ENCODE data around the gene FGF1. TPM values are rescaled to one million over a fixed set of nuclear protein-coding genes. Genes with fewer than 3 reads are reported as not detected.

The FGF1 gene
- total RNA-seq, 2 experiments from 2014 or later = not detected

- Mint-ChIP-seq H3K36me3 (ENCODE audit: low read depth) (no peaks in the 10 kb centered on the region), H3K9me3 (no peaks in the 10 kb centered on the region), H3K27ac (no peak overlapping the region), H3K27me3 (no peaks in the 10 kb centered on the region), H3K4me3 (no peak overlapping the region), H3K4me1 (ENCODE audit: low read depth) (no peaks in the 10 kb centered on the region)
- TF ChIP-seq CTCF (IDR thresholded peaks at IDR 0.05) = no peak
- DNase-seq (no peak), ATAC-seq (ENCODE audit: poor library complexity) (no peak)
- Histone ChIP-seq H3K9me3 (ENCODE audit: control insufficient read depth in 1 of 2, insufficient read depth in 1 of 2, low read length in 2 of 2) (no peaks in the 10 kb centered on the region), H3K4me3 (ENCODE audit: low read length) (no peak overlapping the region), H3K4me1 (ENCODE audit: insufficient read depth, low read length) (no peaks in the 10 kb centered on the region), H3K36me3 (ENCODE audit: insufficient read depth, low read length) (no peaks in the 10 kb centered on the region), H3K27me3 (ENCODE audit: control insufficient read depth in 1 of 2, insufficient read depth in 2 of 2, low read length in 2 of 2) (no peaks in the 10 kb centered on the region), H3K27ac (ENCODE audit: low read depth in 1 of 2, low read length in 2 of 2) (no peak overlapping the region)
- POLR2A ChIA-PET = no interaction called here
- intact Hi-C loops (cut with DNase I, micrococcal nuclease) = no loop called here
- CTCF ChIA-PET = interaction anchor here (1.2 kb wide), 1 partner anchor 43 kb away, joined by 3 read pairs; no protein-coding TSS in a partner anchor
Measured at GRCh38 chr5:142669477-142669876, 16.4 kb downstream of the FGF1 start.

DNA sequence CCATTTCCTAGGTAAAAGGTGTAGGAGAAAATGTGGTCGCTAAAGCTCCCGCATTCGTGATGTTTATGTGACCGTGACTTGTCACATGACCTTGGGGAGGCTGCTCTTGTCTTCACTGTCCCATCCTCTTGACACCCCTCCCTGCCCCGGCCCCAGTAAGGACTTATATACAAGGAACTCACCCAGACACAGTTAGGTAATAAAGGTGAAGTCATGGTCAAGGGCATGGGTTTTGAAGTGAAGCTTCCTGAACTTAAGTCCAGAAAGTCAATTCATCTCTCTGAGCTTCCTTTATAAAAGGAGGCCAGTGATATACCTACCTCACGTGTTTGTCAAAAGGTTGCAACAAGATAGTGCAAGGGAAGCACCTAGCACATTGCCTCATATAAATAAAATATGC, 17.6 kb downstream of the FGF1 start:
- no peak for ATAC-seq (ENCODE audit: poor library complexity)
- ChIA-PET POLR2A (no interaction called here), CTCF (no interaction called here)
- no peaks in the 10 kb centered on the region for H3K4me1 Mint-ChIP-seq (ENCODE audit: low read depth)
- H3K9me3 ChIP-seq (ENCODE audit: control insufficient read depth in 1 of 2, insufficient read depth in 1 of 2, low read length in 2 of 2) = no peaks in the 10 kb centered on the region
- H3K27me3 ChIP-seq (ENCODE audit: control insufficient read depth in 1 of 2, insufficient read depth in 2 of 2, low read length in 2 of 2) = no peaks in the 10 kb centered on the region
- no peaks in the 10 kb centered on the region for H3K4me1 ChIP-seq (ENCODE audit: insufficient read depth, low read length)
- intact Hi-C loops (cut with DNase I, micrococcal nuclease) = no loop called here
- H3K9me3 Mint-ChIP-seq = no peaks in the 10 kb centered on the region
- no peak for DNase-seq
- no peak for TF ChIP-seq CTCF (IDR thresholded peaks at IDR 0.05)
- no peak overlapping the region for H3K4me3 ChIP-seq (ENCODE audit: low read length)
- H3K27ac ChIP-seq (ENCODE audit: low read depth in 1 of 2, low read length in 2 of 2) = no peak overlapping the region
- H3K36me3 ChIP-seq (ENCODE audit: insufficient read depth, low read length) = no peaks in the 10 kb centered on the region
- H3K36me3 Mint-ChIP-seq (ENCODE audit: low read depth) = no peaks in the 10 kb centered on the region
- H3K27ac Mint-ChIP-seq = no peak overlapping the region
- H3K4me3 Mint-ChIP-seq = no peak overlapping the region
- peaks cover 5% of the 10 kb centered on the region for H3K27me3 Mint-ChIP-seq

GRCh38 chr5:142667831-142668230, 18.1 kb downstream of the FGF1 start:
- CTCF ChIA-PET = no interaction called here
- no peaks in the 10 kb centered on the region for H3K4me1 Mint-ChIP-seq (ENCODE audit: low read depth)
- intact Hi-C loops (cut with DNase I, micrococcal nuclease) = no loop called here
- Histone ChIP-seq H3K4me3 (ENCODE audit: low read length) (no peak overlapping the region), H3K9me3 (ENCODE audit: control insufficient read depth in 1 of 2, insufficient read depth in 1 of 2, low read length in 2 of 2) (no peaks in the 10 kb centered on the region), H3K36me3 (ENCODE audit: insufficient read depth, low read length) (no peaks in the 10 kb centered on the region), H3K27me3 (ENCODE audit: control insufficient read depth in 1 of 2, insufficient read depth in 2 of 2, low read length in 2 of 2) (no peaks in the 10 kb centered on the region), H3K4me1 (ENCODE audit: insufficient read depth, low read length) (no peaks in the 10 kb centered on the region), H3K27ac (ENCODE audit: low read depth in 1 of 2, low read length in 2 of 2) (no peak overlapping the region)
- DNase-seq = no peak
- no peaks in the 10 kb centered on the region for H3K9me3 Mint-ChIP-seq
- POLR2A ChIA-PET = no interaction called here
- no peak overlapping the region for H3K4me3 Mint-ChIP-seq
- no peaks in the 10 kb centered on the region for H3K36me3 Mint-ChIP-seq (ENCODE audit: low read depth)
- ATAC-seq (ENCODE audit: poor library complexity) = no peak
- peaks cover 5% of the 10 kb centered on the region for H3K27me3 Mint-ChIP-seq
- no peak overlapping the region for H3K27ac Mint-ChIP-seq
- TF ChIP-seq CTCF (IDR thresholded peaks at IDR 0.05) = no peak
